Amniotic stem cell (primary cell): ENCODE data around the gene RAB39B.

ENCODE experiments used
- DNase-seq: peaks from one replicate; lab custom pipeline; 2025; lab: John Stamatoyannopoulos, UW

RAB39B gene

GRCh38 chrX:155215443-155216178, 48.7 kb downstream of the RAB39B start:
- DNase-seq = no peak

GRCh38 chrX:155213731-155214130, 50.6 kb downstream of the RAB39B start:
- no peak for DNase-seq

GRCh38 chrX:155211208-155211607, 53.1 kb downstream of the RAB39B start:
- no peak for DNase-seq
